IPS-18a (cell line): Measurements from ENCODE around the gene UMPS.
"Not testable (repeated sequence)": the region's sequence is repeated elsewhere in the genome, so short reads cannot be mapped to it uniquely, and the experiment has no call there.

Experiments
- H3K27ac ChIP-seq: one replicate; pipeline ENCODE4 v1.5.1; 2013; ENCODE audit warnings: low read length
- H3K27me3 ChIP-seq: one replicate; pipeline ENCODE4 v1.6.1; 2013; ENCODE audit warnings: mild to moderate bottlenecking, low read length; ENCODE audit not compliant: control insufficient read depth, insufficient read depth
- H3K36me3 ChIP-seq: one replicate; pipeline ENCODE4 v1.6.1; 2013; ENCODE audit warnings: low read depth, low read length; ENCODE audit not compliant: control insufficient read depth
- H3K4me1 ChIP-seq: one replicate; pipeline ENCODE4 v1.6.1; 2013; ENCODE audit warnings: low read depth, low read length; ENCODE audit not compliant: control insufficient read depth
- H3K4me3 ChIP-seq: one replicate; pipeline ENCODE4 v1.5.1; 2013; ENCODE audit warnings: low read length
- H3K9ac ChIP-seq: one replicate; pipeline ENCODE4 v1.6.1; 2013; ENCODE audit warnings: mild to moderate bottlenecking, low read length, moderate library complexity
- H3K9me3 ChIP-seq: one replicate; pipeline ENCODE4 v1.6.1; 2013; ENCODE audit warnings: low read depth, low read length; ENCODE audit not compliant: control insufficient read depth

The UMPS gene

DNA sequence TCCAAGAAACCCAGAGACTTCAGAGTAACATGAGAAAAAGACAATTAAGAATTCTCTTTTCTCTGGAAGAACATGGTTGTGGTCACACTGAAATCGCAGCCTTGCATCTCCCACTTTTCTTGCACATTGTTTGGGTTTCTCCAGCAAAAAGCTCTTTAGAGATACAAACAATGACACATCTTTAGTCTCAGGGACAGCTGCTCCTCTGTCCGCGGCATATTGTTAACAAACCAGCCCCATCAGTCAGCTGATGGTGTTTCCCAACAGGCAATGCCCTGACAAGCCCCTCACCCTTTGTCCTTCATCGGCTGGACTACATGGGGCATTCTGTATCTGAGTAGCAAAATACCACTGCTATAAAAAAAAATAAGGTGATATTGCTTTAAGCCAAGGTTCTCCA, 53.4 kb downstream of the UMPS start:
- H3K27me3 ChIP-seq = no peaks in the 10 kb centered on the region
- H3K4me1 ChIP-seq = peaks cover 11% of the 10 kb centered on the region
- H3K4me3 ChIP-seq = no peak overlapping the region
- H3K27ac ChIP-seq = no peak overlapping the region
- H3K9ac ChIP-seq = no peak overlapping the region
- H3K9me3 ChIP-seq = no peaks in the 10 kb centered on the region
- no peaks in the 10 kb centered on the region for H3K36me3 ChIP-seq

DNA sequence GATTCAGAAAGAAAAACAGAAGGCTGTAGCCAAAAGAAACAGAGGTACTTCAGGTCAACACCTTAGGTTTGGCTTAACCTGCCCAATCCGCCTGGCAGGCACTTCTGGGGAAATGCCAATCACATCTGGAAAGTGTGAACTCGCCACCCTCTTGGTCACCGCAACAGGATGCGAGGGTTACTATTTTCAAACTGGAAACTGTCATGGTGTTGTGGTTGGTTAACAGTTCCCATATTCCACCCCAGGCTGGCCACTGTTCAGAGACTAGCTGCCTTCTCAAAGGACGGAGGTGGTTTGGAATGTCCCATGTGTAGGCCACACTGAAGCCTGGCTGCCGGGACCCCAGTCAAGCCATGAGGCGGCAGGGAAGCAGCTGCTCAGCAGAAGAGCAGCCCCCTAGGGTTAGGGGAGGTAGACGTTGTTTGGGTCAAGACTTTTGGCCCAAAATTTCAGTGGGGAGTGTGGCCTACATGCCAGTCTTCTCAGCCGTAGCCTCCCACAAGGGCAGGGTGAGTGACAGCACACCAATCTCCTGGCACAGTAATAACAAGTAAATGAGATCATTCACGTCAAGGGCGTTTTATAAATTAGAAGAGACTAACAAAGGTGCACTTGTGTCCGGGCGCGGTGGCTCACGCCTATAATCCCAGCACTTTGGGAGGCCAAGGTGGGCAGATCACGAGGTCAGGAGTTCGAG, 54.6 kb downstream of the UMPS start:
- no peaks in the 10 kb centered on the region for H3K36me3 ChIP-seq
- H3K4me3 ChIP-seq = no peak overlapping the region
- H3K9me3 ChIP-seq = no peaks in the 10 kb centered on the region
- H3K27me3 ChIP-seq = no peaks in the 10 kb centered on the region
- H3K4me1 ChIP-seq = peaks cover 11% of the 10 kb centered on the region
- no peak overlapping the region for H3K27ac ChIP-seq
- no peak overlapping the region for H3K9ac ChIP-seq

- Histone ChIP-seq H3K27ac (no peak overlapping the region), H3K4me3 (no peak overlapping the region), H3K9ac (no peak overlapping the region), H3K4me1 (peaks cover 7% of the 10 kb centered on the region), H3K9me3 (no peaks in the 10 kb centered on the region), H3K36me3 (no peaks in the 10 kb centered on the region), H3K27me3 (no peaks in the 10 kb centered on the region)
Observed at GRCh38 chr3:124785973-124786372, 55.7 kb downstream of the UMPS start.

- peaks cover 5% of the 10 kb centered on the region for H3K36me3 ChIP-seq
- no peak overlapping the region for H3K9ac ChIP-seq
- no peak overlapping the region for H3K27ac ChIP-seq
- H3K4me3 ChIP-seq = no peak overlapping the region
- no peaks in the 10 kb centered on the region for H3K4me1 ChIP-seq
- no peaks in the 10 kb centered on the region for H3K27me3 ChIP-seq
- H3K9me3 ChIP-seq = no peaks in the 10 kb centered on the region
Observed at GRCh38 chr3:124786511-124787241, 56.4 kb downstream of the UMPS start.

DNA sequence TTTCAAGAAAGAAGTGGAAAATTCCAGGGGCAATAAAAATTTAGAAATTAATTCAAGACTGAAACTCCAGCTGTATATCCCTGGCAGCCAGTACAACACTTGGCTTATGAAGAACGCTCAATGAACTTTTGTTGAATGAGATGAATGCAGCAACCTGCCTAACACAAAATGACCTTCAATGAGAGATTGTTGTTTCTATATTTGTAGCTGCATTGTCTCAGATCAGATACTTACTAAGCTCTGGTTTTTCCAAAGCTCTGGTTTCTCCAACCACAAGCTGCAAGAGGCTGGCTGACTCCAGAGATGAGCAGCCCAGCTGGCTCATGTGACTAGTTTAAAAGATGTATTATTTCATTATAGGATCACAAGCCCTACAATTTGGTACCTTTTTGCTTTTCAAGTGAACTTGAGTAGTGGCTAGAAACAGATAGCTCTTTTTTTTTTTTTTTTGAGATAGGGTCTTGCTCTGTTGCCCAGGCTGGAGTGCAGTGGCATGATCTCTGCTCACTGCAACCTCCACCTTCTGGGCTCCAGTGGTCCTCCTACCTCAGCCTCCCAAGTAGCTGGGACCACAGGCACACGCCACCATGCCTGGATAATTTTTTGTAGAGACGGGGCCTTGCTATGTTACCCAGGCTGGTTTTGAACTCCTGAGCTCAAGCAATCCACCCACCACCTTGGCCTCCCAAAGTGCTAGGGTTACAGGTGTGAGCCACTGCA, 57.4 kb downstream of the UMPS start:
- Histone ChIP-seq H3K36me3 (peaks cover 8% of the 10 kb centered on the region), H3K9ac (no peak overlapping the region), H3K9me3 (no peaks in the 10 kb centered on the region), H3K27ac (no peak overlapping the region), H3K27me3 (no peaks in the 10 kb centered on the region), H3K4me1 (no peaks in the 10 kb centered on the region), H3K4me3 (no peak overlapping the region)

- peaks cover 9% of the 10 kb centered on the region for H3K36me3 ChIP-seq
- H3K4me3 ChIP-seq = no peak overlapping the region
- H3K27me3 ChIP-seq = no peaks in the 10 kb centered on the region
- no peak overlapping the region for H3K27ac ChIP-seq
- no peaks in the 10 kb centered on the region for H3K4me1 ChIP-seq
- H3K9ac ChIP-seq = no peak overlapping the region
- no peaks in the 10 kb centered on the region for H3K9me3 ChIP-seq
Observed at GRCh38 chr3:124788254-124788745, 58.0 kb downstream of the UMPS start.

- not testable (repeated sequence) for H3K27ac ChIP-seq, H3K9me3 ChIP-seq, H3K4me1 ChIP-seq, H3K9ac ChIP-seq, H3K4me3 ChIP-seq, H3K27me3 ChIP-seq
- H3K36me3 ChIP-seq = peaks cover 17% of the 10 kb centered on the region
Observed at GRCh38 chr3:124789103-124789502, 58.9 kb downstream of the UMPS start.

- H3K9me3 ChIP-seq = no peaks in the 10 kb centered on the region
- no peak overlapping the region for H3K9ac ChIP-seq
- no peaks in the 10 kb centered on the region for H3K4me1 ChIP-seq
- H3K27me3 ChIP-seq = no peaks in the 10 kb centered on the region
- no peak overlapping the region for H3K4me3 ChIP-seq
- H3K36me3 ChIP-seq = peaks cover 25% of the 10 kb centered on the region
- H3K27ac ChIP-seq = no peak overlapping the region
Observed at GRCh38 chr3:124791142-124791541, 60.9 kb downstream of the UMPS start.

GRCh38 chr3:124791639-124792151, 61.4 kb downstream of the UMPS start:
- no peak overlapping the region for H3K4me3 ChIP-seq
- no peaks in the 10 kb centered on the region for H3K9me3 ChIP-seq
- H3K27me3 ChIP-seq = no peaks in the 10 kb centered on the region
- H3K36me3 ChIP-seq = peaks cover 30% of the 10 kb centered on the region
- H3K9ac ChIP-seq = no peak overlapping the region
- no peak overlapping the region for H3K27ac ChIP-seq
- no peaks in the 10 kb centered on the region for H3K4me1 ChIP-seq

- Histone ChIP-seq H3K4me3 (no peak overlapping the region), H3K36me3 (peaks cover 30% of the 10 kb centered on the region), H3K27ac (no peak overlapping the region), H3K9me3 (no peaks in the 10 kb centered on the region), H3K4me1 (no peaks in the 10 kb centered on the region), H3K9ac (no peak overlapping the region), H3K27me3 (no peaks in the 10 kb centered on the region)
Observed at GRCh38 chr3:124792341-124793040, 62.2 kb downstream of the UMPS start.
